Measurements from ENCODE around the gene EXO1. TPM values are rescaled to one million over a fixed set of nuclear protein-coding genes. Genes with fewer than 3 reads are reported as not detected.
"Not testable (repeated sequence)": the region's sequence is repeated elsewhere in the genome, so short reads cannot be mapped to it uniquely, and the experiment has no call there.

The EXO1 gene
- total RNA-seq, result 37.3 and 39.5 TPM in 2 replicates

GRCh38 chr1:241847796-241848685 is at the start of gene EXO1:
TSS of gene EXO1 (plus strand) at chr1:241848204. CDS start at chr1:241850426, 2,222 bp downstream.
- intact Hi-C loops (cut with micrococcal nuclease), result loop anchor here (1.0 to 2.0 kb wide), 5 partner anchors 208 to 1407 kb away; partner anchors contain the start of genes CEP170, CHML, FH and OPN3

DNA sequence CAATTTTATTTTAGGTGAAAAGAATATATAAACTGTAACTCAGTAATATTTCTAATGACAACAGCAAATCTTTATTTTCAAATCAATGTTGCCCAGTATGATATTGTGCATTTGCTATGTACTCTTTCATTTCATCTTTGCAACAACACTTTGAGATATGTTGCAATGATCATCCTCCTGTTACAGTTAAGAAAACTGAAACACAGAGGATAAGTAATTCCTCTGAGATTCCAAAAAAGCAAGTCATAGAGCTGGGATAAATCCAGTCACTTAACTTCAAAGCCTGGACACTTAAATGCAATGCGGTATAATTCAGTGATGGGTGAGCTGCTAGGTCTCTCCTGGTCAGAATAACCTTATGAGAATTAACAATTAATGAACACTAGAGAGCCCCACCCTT is 48.6 kb upstream of the EXO1 start:
- intact Hi-C loops (cut with micrococcal nuclease), result no loop called here

- intact Hi-C loops (cut with micrococcal nuclease), result no loop called here
These were observed 47.4 kb upstream of the EXO1 start for GRCh38 chr1:241800640-241801039.

DNA sequence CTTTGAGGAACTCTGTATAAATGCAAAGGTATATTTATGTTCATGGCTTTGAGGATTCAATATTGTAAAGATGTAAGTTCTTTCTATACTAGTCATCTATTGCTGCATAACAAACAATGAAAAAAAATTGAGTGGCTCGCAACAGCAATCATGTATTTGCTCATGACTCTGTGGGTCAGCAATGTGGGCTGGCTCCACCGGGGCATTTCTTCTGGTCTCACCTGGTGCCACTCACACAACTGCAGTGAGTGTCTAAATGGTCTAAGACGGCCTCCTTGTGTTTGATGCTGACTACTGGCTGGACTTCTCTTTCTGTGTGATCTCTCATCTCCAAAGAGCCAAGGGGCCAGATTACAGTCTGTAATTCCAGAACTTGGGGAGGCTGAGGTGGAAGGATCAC is 45.1 kb upstream of the EXO1 start:
- intact Hi-C loops (cut with micrococcal nuclease), result no loop called here

- intact Hi-C loops (cut with micrococcal nuclease), result not testable (repeated sequence)
These were observed 43.3 kb upstream of the EXO1 start for GRCh38 chr1:241804706-241805105.

DNA sequence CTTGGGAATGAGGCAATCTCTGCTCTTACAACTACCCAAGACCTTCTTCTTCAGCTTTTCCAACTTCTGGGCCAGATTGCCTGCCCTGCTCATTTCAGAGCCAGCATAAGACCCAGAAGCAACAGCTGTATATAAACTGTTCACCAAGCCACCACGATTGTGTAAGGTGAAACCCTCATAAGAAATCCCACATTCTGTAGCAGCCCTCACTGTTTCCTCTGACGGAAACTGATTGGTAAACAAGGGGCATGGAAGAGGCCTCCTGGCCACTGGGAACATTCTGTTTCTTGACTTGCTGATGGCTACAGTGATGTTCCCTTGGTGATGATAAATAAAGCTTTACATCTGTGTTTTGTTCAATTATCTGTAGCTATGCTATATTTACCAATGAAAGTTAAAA is 39.7 kb upstream of the EXO1 start:
- intact Hi-C loops (cut with micrococcal nuclease), result no loop called here

DNA sequence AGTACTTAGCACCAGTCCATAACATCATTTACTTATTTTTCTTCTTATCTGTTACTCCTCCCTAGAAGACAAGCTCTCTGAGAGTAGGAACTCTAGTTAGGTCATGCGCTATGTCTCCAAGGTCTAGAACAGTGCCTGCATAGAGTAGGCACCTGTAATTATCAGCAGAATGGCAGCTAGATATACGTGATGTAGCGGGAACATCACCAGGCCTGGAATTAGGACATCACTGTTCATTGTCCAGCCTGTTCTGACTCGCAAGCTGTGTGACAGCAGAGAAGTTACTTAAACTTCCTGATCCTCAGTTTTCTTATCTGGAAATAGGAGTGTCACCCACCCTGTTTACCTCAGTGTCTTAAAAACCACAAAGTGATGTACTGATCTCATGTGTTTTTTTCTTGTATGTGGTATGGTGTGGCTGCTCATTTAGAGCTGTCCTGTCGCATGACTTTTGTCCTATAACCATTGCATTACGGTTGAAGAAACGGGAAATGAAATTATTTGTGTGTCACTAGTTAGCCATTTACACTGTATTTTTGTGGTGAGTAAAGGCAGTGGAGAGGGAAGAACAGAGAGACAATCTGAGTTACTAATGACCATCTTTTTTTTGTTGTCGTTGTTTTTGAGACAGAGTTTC is 37.1 kb upstream of the EXO1 start:
- intact Hi-C loops (cut with micrococcal nuclease), result no loop called here

GRCh38 chr1:241813768-241814320 is 34.2 kb upstream of the EXO1 start:
- intact Hi-C loops (cut with micrococcal nuclease), result no loop called here

DNA sequence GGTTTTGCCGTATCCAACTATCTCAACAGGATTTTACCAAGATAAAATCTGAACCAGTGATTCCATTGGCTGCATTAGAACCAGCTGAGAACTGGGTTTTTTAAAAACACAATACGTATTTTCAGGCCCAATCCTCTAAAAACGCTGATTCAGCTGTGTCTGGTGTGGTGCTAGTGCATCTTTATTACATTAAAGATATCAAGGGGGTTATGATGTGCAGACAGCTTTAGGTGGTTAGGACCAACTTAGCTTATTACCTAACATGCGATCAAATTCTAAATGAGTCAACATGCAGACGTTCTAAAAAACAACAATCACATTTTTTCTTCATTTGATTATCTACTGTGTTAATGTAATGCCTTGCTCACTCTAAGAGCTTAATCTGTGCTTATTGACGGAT is 32.0 kb upstream of the EXO1 start:
- intact Hi-C loops (cut with micrococcal nuclease), result no loop called here

DNA sequence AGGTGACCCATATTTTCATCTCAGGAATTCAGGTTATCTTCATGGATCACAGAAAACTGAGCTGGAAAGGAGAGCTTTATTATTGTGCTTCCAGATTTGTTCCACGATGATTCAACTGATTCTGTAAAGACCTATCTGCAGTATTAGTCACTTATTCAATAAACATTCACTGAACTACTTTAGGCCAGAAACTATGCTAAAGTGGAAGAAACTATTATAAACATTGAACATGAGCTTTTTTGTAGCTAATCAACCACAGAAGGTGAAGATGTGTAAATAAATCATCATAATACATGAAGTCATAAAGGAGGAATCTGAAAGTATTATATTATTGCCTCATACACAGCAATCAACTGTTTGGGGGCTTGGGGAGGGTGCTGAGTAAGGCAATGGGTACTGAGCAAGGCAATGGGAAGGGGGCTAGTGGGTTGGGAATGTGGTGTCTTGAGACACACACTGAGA is 30.6 kb upstream of the EXO1 start:
- intact Hi-C loops (cut with micrococcal nuclease), result no loop called here

DNA sequence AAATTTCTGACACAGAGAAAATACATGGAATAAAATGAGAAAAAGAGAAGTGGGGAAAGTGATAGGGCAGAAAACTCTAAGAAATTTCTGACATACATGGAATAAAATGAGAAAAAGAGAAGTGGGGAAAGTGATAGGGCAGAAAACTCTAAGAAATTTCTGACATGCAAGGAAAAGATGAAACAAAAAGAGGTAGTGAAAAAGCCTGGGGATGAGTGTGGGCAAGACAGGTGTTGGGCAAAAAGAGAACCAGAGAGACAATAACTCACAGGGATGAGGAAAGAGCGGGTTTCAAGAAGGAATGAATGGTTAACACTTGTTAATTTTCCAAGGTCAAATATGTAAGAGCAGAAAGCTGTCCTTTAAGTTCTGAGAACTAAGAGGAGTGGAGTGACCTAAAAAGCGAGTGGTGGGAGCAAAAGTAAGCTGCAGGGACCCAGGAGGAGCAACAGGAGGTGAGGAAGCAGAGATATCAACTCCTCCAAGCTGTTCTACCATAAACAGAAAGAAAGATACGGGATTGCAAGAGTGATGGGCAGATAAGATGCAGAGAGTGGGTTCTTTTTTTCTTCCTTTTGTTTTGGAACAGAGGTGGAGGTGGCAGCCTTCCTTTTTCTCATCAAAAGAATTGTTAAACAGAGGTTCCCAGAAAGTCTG is 29.9 kb upstream of the EXO1 start:
- intact Hi-C loops (cut with micrococcal nuclease), result no loop called here

DNA sequence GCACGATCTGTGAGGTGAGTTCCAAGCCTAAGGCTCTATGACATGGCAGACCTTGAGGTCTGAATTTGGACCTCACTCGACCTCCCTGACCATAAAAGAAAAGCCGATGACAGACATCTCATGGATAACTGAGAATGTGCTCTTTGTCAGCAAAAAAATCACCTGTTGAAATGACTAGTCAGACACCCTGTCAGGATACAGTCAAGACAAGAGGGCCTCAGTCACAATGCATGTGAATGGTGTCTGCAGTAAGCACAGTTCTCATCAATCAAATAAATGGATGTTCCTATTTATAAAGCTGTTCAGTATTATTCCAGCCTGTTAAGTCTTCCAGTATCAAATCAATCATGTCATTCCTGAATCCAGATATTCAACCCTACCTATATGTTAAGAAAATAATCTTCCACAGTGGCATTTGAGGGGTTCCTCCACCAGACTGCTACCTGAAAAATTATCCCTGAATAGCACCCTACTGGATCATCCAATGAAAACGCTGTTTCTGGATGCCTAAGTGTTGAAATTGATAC is 28.6 kb upstream of the EXO1 start:
- intact Hi-C loops (cut with micrococcal nuclease), result no loop called here

- intact Hi-C loops (cut with micrococcal nuclease), result no loop called here
These were observed 26.6 kb upstream of the EXO1 start for GRCh38 chr1:241821363-241821762.

DNA sequence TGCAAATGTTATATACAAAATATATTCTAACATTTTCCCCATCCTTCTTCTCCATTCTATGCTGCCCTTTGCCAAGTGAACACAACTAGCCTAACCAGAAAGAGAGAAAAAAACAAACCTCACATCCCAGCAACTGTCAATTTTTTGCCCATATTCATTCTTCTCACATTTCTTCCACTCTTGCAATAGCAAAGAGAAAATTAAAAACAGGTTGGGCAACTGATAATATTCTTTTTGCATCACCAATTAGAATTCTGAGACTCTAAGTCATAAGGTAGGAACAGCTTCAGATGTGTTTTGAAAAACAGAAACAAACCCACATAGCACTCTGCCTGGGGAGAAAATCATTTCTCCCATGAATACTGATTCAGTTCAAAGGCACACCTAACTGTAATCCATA is 25.2 kb upstream of the EXO1 start:
- intact Hi-C loops (cut with micrococcal nuclease), result no loop called here

DNA sequence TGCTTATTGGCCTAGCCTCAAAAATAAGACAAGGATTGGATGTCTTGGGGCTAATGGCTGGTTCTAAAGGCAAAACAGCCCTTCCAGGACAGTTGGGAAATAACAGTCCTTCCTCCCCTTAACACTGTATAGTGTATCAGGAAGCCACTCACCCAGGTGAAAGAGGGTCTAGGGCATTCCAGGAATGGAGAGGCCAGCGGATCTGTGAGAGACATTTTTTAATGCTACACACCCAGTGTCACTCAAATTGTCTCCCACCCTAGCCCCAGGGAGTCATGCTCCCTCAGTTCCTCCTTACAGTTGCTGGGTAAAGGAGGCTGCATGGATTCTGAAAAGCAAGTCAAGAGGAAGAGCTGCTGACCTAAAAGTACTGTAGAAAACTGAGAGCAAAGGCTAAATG is 24.1 kb upstream of the EXO1 start:
- intact Hi-C loops (cut with micrococcal nuclease), result no loop called here

DNA sequence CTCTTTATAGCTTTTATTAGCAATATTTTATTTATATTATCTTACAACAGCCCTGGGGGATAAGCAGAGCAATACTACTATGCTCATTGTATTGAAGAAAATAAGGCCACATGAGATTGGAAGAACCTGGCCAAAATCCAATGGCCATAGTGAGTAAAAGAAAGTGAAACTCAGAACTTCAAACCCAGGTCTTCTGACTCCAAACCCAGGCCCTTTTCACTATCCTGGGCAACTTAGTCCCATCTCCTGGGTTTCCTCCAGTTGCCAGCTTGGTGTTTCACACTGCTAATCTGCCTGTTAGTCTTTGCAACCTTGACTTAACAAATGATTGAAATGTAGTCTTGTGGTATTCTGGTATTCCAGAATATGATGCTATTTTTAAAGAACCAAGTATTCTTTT is 22.4 kb upstream of the EXO1 start:
- intact Hi-C loops (cut with micrococcal nuclease), result no loop called here

DNA sequence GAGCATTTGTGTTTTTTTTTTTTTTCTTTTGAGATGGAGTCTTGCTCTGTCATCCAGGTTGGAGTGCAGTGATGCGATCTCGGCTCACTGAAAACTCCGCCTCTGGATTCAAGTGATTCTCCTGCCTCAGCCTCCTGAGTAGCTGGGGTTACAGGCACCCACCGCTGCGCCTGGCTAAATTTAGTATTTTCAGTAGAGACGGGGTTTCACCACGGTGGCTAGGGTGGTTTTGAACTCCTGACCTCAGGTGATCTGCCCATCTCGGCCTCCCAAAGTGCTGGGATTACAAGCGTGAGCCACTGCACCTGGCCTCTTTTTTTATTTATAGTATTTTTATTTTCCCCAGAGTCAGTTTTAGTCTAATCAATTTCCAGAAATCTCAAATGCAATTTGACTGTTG is 21.4 kb upstream of the EXO1 start:
- intact Hi-C loops (cut with micrococcal nuclease), result not testable (repeated sequence)

GRCh38 chr1:241827264-241827663 is 20.7 kb upstream of the EXO1 start:
- intact Hi-C loops (cut with micrococcal nuclease), result no loop called here

DNA sequence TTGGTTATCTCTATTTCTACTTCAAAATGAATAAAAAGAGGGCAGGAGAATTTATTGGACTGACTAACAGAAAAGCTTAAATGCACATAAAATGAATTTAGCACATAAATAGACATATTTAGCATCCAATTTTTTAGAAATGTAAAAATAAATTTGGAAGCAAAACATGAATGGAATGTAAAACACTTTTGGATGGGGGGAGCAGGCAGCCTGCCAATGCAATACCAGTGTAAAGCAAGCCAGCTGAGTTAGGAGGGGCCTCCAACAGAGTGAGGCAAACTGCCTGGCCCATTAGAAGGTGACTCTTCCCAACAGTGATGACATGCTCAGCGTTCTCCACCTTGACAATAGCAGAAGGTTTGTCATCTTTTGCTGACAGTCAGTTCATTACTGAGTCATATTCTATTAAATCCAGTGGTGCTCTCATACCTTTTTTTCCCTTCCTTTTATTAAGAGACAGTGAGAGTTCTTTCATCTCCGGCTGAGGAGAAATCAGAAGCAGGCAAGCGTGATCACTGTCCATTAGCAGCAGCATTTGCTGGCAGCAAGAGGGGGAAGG is 19.5 kb upstream of the EXO1 start:
- intact Hi-C loops (cut with micrococcal nuclease), result no loop called here

DNA sequence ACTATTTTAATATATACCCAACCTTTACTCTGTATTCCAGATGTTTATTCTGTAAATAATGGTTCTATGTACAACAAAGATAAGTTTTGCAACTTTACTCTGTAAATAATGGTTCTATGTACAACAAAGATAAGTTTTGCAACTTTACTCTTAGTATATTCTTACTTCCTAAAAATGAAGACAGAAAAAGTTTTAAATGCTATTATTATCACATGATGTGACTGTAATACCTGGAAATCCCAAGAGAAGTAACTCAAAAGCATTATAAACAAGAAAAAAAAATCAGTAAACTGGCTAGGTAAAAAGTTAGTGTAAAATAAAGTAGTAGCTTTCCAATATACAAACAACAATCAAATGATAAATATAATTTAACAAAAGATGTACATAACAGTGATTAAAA is 18.5 kb upstream of the EXO1 start:
- intact Hi-C loops (cut with micrococcal nuclease), result no loop called here

DNA sequence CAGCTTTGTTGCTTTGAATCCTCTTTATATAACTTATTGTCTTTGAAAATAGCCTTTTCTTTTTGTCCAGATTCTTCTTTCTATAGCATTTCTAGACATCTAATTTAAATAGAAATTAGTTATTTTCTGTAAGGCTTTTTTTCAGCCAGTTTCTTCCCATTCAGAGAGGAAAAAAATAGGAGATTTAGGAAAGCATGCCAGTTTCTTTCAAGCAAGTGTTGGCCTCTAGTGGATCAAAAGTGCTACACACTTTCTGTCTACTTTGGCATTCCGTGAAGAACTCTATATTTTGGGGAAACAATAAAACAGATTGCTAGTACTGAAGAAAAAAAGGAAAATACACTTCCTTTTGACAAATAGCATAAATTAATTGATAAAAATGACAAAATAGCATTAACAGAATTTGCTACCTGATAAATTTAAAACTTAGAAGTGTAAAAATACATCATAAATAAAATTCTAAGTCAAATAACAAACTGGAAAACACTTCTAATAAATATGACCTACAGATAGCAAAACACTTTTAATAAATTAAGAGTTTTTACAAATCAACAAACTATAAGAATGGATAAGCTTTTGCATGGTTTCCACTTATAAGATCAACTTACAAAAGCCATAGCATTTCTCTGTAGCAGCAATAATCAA is 13.1 kb upstream of the EXO1 start:
- intact Hi-C loops (cut with micrococcal nuclease), result no loop called here
